Effector CD8-positive, alpha-beta T cell (primary cell): Measurements from ENCODE around the gene ZNF484.
"Not testable (repeated sequence)": the region's sequence is repeated elsewhere in the genome, so short reads cannot be mapped to it uniquely, and the experiment has no call there.

Experiments
- DNase-seq: peaks from one replicate; lab custom pipeline; 2025; lab: John Stamatoyannopoulos, UW
- total RNA-seq, 4 experiments: gene quantifications; one replicate each; lab custom pipeline; 2026; lab: John Stamatoyannopoulos, UW

Gene ZNF484
- total RNA-seq = 34.0 to 62.3 (median 44.8) reads per million in 4 experiments

DNA sequence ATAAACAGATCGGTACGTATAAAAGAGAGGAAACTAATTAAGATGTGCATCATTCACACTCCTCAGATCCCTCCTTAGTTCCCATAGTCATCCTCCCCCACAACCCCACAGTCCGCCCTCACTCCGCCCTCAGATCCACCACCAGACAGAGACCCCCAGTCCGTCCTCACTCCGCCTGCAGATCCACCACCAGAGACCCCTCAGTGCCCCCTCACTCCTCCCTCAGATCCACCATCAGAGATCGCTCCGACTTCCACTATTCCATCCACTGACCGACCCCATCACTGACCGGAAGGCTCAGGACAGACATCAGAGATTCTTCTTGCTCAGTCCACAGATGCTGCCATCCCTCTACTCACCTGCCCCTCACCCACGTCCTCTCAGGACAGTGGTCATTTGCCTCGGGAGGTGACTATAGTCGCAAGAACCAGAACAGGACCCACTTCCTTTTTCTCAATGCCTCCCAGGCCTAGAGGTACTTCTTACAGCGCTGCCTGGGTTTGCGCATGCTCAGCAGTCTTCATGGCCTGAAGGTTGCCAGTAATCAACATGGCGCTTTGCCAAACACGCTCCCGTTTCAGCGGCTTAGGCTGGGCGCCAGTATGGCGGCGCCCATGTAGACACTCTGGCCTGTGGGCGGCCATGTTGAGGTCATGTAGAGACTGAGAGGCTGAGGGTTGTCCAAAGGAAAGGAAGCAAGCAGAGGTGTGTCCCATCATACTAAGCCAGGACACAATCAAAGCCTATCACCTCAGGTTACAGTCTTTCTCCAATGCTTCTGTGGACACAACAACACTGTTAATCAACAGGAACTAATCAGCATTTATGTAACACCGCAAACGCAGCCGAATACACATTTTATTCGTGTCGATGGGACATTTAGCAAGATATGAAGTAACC lies at the start of gene ZNF484:
TSS of gene ZNF484 (minus strand) at position 508 of the 900 bp plus-strand sequence. CDS start 3,009 bp downstream, outside the sequence.
- DNase-seq = peak; percentile 92

DNA sequence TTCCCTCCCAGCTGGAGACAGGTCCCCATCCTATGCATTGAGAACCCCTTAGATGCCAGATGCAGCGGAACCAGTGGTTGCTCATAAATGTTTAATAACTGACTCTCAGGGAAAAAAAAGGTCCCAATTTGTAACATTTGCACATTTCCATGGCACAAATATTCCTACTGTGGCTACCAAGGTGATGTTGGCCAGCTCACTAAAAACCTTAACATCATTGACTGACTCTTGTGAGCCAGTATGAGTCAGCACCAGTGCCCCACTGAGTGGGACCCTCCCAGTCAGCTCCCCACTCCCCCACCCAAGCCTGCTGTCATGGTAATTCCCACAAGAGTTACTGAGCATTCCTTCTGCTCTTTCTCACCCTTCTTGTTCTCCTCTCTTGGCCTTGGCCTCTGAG lies 42.6 kb upstream of the ZNF484 start:
- DNase-seq = no peak

GRCh38 chr9:92917176-92917800 lies 39.5 kb upstream of the ZNF484 start:
- no peak for DNase-seq

- no peak for DNase-seq
Measured at GRCh38 chr9:92911511-92912475, 34.0 kb upstream of the ZNF484 start.

- DNase-seq = not testable (repeated sequence)
Measured at GRCh38 chr9:92905137-92905536, 27.3 kb upstream of the ZNF484 start.

GRCh38 chr9:92897323-92897722 lies 19.5 kb upstream of the ZNF484 start:
- no peak for DNase-seq

- DNase-seq = no peak
Measured at GRCh38 chr9:92895812-92896436, 18.1 kb upstream of the ZNF484 start.

- no peak for DNase-seq
Measured at GRCh38 chr9:92894711-92895362, 17.0 kb upstream of the ZNF484 start.

GRCh38 chr9:92893916-92894610 lies 16.2 kb upstream of the ZNF484 start:
- not testable (repeated sequence) for DNase-seq

GRCh38 chr9:92892276-92892675 lies 14.4 kb upstream of the ZNF484 start:
- not testable (repeated sequence) for DNase-seq

DNA sequence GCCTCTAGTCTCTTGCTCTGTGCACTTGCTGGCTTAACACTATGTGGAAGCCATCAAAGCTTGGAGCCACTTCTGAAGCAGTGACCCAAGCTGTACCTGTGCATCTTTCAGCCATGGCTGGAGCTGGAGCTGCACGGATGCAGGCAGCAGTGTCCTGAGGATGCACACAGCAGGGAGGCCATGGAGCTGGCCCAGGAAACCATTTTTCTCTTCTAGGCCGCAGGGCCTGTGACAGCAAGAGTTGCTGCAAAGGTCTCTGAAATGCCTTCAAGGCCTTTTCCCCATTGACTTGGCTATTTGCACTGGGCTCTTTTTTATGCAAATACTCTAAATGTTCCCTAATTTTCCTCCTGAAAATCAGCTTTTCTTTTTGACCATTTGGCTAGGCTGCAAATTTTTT lies 12.9 kb upstream of the ZNF484 start:
- DNase-seq = no peak

DNA sequence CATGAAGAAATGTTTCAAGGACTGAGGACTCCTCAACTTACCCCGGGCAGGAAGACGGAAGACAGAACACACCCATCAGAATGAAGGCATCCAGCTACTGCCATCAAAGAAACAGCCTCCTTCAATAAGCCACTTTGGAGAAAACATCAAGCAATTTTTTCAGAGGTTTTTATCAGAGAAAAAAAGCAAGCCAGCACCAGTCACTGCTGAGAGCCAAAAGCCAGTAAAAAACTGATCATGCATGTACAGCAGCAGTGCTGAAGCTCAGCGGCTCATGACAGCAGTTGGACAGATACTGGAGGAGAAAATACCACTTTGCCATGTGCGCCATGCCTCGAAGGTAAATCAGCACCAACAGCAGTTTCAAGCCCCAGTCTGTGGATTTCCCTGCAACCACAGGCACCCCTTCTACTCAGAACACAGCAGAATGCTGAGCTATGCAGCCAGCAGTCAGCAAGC lies 10.1 kb upstream of the ZNF484 start:
- no peak for DNase-seq

DNA sequence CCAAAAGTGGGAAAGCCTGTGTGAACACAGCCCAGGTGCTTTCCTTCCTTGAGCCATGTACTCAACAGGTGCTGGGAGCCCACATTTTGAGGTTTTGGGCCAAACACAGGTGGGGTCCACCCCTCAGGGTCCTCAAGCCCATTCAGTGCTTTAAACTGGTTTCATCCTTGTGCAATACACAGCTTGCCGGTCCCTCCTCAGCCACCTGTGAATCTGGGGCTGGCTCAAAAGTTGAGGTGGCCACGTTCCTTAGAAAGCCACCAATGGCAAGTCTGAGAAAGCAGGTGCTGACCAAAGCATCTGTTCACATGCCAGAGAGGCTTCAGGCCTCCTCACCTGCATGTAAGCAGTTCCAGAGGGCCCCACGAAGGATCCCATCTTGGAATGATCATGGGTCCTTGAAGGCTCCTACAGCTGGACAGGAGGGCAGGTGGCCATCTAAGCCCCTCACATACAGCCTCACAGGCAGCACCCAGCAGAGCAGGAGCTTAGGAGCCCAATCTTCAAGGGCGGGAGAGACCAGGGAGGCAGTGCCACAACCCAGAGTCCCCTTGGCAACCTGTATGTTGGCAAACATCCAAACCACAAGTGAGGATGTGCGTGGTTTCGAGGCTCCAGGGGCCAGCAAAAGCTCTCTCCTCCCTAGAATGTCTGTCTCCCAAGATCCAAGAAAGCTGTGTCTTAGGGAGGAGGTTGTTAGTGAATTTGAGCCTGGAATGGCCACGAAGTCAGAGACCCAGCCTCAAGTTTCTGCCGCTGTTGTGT lies 9.2 kb upstream of the ZNF484 start:
- DNase-seq = not testable (repeated sequence)

GRCh38 chr9:92883666-92884405 lies 6.0 kb upstream of the ZNF484 start:
- not testable (repeated sequence) for DNase-seq

DNA sequence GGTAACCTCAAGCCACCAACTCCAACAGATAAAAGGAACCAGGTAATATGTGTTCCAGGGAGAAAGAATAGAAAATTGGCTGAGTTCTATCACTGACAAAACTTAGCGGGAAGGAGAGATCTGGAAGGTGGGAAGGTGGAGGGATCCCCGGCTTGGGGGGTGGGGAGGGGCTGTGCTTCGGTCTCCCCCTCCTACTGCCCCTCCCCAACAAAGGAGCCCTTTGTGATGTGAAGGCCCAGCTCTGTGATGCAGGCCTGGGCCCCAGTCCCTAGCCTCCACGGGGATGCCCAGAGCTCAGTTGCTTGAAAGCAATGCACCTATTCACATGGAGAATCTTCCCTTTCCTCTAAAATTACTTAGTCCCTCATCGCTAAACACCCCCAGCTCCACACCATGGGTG lies 4.4 kb upstream of the ZNF484 start:
- DNase-seq = no peak

- no peak for DNase-seq
Measured at GRCh38 chr9:92875373-92875772, 2.5 kb downstream of the ZNF484 start.

DNA sequence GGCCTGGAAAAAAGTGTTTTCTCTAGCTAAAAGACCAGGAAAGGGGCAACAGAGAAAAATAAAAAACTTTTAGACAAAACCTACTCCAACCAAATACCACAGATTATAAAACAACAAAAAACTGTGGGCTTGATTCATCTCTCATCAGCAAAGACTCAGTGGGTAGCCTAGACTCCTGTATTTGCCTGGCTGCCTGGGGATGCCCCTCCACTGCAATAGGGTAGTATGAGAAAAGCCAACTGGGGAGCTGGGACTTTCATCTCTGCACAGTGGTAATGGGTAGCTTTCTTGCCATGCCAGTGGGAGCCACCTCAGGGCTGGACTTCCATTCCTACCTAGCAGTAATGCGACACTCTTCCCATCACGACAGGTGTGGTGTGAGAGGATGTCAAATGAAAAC lies 7.5 kb downstream of the ZNF484 start:
- no peak for DNase-seq

DNA sequence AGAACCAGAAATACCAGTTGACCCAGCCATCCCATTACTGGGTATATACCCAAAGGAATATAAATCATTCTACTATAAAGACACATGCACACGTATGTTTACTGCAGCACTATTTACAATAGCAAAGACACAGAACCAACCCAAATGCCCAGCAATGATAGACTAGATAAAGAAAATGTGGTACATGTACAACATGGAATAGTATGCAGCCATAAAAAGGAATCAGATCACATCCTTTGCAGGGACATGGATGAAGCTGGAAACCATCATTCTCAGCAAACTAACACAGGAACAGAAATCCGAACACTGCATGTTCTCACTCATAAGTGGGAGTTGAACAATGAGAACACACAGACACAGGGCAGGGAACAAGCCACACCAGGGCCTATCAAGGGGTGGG lies 11.2 kb downstream of the ZNF484 start:
- not testable (repeated sequence) for DNase-seq

- no peak for DNase-seq
Measured at GRCh38 chr9:92864152-92864551, 13.7 kb downstream of the ZNF484 start.
